KOPT-K1 (cell line): ENCODE data around the gene ERC2.

Source experiments
- H3K27ac ChIP-seq: fragments of 200-600 bp; sonication (generic); 2 replicates; pipeline ENCODE4 v1.5.1; 2016; ENCODE audit warnings: antibody characterized with exemption, mild to moderate bottlenecking, low read depth, low read length; ENCODE audit not compliant: poor library complexity, severe bottlenecking
- H3K36me3 ChIP-seq: fragments of 200-600 bp; sonication (generic); 2 replicates; pipeline ENCODE4 v1.5.1; 2017; ENCODE audit warnings: antibody characterized with exemption, mild to moderate bottlenecking, low read length, moderate library complexity; ENCODE audit not compliant: insufficient read depth
- H3K9me3 ChIP-seq: fragments of 200-600 bp; sonication (generic); 2 replicates; pipeline ENCODE4 v1.5.1; 2017; ENCODE audit warnings: antibody characterized with exemption, low read length, mild to moderate bottlenecking; ENCODE audit not compliant: insufficient read depth, poor library complexity, severe bottlenecking

The ERC2 gene

DNA sequence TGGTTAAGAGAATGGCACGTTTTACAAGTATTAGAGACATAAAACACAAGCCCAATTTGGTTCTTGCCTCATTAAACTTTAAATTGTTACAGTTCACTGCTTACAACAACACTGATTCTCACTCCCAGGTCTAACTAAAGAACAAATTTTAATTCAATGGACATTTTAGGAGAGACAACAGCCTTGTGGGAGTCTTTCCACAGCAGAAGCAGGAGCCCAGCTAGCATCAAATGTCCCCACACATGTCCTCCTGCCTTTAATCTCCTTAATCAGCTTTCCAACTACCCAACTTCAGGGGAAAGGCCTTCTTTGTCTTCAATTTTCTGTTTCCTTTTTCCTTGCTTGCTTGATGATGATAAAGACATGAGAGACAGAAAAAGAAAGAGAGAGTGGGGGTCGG, 693.4 kb downstream of the ERC2 start:
- Histone ChIP-seq H3K27ac (no peak overlapping the region), H3K9me3 (no peaks in the 10 kb centered on the region), H3K36me3 (no peaks in the 10 kb centered on the region)

DNA sequence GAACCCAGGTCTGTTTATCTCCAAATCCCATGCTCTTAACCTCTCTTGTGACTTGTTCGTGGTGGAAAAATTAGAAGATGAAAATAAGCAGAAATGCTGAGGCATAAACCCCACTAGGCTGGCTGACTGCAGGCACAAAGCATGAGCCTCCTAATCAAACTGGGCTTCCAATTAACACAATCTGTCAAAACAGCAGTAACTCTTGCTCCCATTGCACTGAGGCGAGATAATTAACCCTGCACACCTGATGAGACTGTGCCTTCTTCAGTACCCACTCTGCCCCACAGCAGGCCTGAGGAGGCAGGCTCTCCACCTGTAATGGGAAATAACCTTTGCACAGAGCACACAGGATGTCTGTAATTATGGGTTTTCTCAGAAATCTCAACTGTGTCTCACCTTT, 696.8 kb downstream of the ERC2 start:
- Histone ChIP-seq H3K36me3 (no peaks in the 10 kb centered on the region), H3K9me3 (no peaks in the 10 kb centered on the region), H3K27ac (no peak overlapping the region)

DNA sequence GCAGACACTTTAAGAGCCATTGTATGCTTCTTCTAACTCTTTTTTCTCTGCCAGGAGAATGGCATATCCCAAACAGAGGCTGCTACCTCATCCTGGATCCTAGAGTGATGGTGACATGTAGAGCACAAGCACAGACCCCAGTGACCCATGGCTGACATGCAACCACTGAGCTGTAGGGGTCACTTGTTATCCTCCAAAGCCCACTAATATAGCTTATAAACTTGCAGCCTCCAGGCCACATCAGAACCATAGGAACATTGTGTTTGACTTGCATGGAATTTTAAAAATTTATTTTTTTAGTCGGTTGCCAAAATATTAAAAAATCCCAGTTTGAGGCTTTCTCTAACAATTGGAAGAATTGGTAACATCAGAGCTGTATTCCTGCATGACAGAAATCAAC, 698.2 kb downstream of the ERC2 start:
- Histone ChIP-seq H3K9me3 (no peaks in the 10 kb centered on the region), H3K27ac (no peak overlapping the region), H3K36me3 (no peaks in the 10 kb centered on the region)

DNA sequence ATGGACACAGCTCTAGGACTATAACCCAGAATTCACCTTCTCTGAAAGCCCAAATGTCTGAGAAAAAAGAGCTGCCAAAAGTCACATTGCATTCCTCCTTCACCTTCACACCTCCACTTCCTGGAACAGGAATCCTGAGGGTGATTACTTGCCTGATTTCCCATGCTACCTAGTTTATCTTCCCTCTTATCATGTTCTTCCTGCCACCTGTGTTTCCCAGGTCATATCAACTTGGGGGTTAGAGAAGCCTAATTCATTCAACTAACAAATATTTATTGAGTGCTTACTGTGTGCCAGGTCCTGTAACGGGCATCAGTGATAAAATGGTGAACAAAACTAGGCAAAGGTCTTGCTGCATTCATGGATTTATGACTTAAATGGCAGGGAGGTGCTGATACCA, 701.5 kb downstream of the ERC2 start:
- no peaks in the 10 kb centered on the region for H3K36me3 ChIP-seq
- no peaks in the 10 kb centered on the region for H3K9me3 ChIP-seq
- H3K27ac ChIP-seq: no peak overlapping the region

DNA sequence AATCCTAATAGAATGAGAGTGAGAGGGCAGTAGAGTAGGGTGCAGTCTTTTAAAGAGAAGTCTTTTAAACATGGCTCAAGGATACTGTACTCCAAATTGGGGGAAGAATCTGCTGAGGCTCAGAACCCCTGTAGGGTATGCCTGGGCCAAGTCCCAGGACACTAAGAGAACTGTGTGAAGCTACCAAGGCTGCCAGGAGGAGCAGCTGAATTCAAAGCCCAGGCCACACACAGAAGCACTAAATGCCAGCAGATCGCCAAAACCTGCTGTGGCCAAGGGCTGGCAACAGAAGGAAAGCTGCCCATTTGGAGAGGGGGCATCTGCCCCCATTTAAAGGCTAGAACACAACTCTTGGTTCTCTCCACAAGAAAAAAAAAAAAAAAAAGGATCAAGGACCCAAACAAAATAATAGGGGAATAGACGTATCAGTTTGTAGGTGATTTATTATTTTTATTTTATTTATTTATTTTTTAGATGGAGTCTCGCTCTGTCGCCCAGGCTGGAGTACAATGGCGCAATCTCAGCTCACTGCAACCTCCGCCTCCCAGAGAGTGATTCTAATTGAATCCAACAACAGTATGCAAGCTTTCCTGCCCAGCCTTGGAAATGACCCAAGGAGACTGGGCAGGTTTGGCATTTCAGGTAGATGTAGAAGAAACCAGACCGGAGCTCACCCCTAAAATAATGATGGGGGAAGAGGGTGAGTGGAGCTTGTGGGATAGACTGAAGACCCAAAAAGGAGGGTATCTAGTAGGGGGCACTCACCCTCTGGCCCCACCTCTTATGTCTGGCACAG, 702.2 kb downstream of the ERC2 start:
- Histone ChIP-seq H3K27ac (no peak overlapping the region), H3K36me3 (no peaks in the 10 kb centered on the region), H3K9me3 (no peaks in the 10 kb centered on the region)

DNA sequence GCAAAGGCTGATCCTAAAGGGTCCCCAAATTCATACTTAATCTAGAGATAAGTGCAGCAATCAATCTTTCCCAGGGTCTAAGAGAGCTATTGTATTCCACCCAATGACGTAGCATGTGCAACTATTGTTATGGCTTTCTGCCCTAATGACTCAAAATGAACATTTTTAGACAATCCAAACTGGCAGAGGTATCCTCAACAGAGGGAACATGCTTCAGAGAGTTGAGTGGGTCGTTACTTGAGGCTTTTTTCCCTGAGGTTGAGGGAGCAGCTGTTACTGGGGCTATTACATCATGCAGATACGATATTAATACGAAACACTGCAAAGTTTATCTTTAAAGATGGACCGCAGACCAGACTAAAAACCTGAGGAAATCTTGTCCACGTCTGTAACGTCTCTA, 702.9 kb downstream of the ERC2 start:
- no peak overlapping the region for H3K27ac ChIP-seq
- no peaks in the 10 kb centered on the region for H3K36me3 ChIP-seq
- no peaks in the 10 kb centered on the region for H3K9me3 ChIP-seq

DNA sequence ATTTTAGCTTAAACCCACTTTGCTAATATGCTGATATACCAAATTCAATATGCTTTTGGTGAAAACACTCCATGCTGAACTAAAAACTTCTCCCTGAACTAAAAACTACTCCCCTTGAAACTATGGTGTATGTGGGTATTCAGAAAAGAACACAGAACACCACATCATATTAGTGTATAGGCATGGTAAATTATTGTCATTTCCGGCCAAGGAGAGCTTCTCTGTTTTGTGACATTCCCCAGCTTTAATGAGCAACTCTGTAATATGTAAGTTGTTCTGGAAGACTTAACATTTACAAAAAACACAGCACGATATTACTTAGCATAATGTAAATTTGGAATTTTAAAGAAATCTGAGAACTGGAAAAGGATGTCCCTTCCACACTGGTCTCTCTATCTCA, 711.3 kb downstream of the ERC2 start:
- Histone ChIP-seq H3K36me3 (no peaks in the 10 kb centered on the region), H3K9me3 (no peaks in the 10 kb centered on the region), H3K27ac (no peak overlapping the region)

DNA sequence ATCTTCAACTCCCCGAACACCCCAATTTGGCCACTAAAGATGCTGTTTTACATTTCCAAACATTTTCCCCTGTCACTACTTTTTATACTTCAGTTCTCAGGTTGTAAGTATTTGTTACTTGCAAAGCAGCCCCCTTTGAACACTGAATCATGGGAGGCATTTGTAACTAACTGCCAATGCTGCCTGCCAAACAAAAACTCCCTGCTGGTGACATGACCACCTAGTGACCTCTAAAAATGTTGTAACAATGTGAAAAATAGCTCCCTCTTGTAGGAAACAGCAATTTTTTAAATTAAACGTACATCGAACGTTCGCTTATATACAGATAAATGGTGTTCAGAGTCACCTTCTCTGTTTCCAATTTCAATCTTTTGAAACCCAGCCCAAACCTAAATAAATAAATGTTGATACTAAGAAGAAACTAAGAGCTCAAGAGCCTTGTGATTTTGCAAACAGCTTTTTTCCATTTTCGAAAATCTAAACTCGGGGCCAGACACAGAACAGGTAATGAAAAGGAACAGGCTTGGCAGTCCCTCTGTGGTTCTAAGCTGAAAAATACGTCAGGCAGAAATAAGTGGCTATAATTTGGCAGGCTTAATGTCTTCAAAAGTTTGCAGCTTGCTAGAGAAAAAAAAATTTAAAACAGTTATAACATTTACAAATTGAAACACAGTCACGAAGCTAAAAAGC, 712.6 kb downstream of the ERC2 start:
- Histone ChIP-seq H3K9me3 (no peaks in the 10 kb centered on the region), H3K27ac (no peak overlapping the region), H3K36me3 (no peaks in the 10 kb centered on the region)

DNA sequence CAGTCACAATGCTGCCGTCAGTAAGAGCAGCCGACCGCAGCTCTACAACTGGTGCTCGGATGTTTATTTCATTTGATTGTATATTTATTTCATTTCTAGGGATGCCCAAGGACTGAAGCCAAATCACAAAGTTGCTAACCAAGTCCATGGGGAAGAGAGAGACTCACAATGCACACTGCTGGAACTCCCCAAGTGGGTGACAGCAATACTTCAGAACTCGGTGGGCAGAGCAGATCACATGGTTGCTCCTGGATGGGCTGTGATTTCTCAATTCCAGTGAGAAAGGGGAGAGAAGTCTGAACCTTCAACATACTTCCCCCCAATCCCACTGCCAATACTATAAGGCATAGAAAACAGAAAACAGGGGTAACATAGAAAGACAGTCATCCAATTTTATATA, 715.4 kb downstream of the ERC2 start:
- no peak overlapping the region for H3K27ac ChIP-seq

DNA sequence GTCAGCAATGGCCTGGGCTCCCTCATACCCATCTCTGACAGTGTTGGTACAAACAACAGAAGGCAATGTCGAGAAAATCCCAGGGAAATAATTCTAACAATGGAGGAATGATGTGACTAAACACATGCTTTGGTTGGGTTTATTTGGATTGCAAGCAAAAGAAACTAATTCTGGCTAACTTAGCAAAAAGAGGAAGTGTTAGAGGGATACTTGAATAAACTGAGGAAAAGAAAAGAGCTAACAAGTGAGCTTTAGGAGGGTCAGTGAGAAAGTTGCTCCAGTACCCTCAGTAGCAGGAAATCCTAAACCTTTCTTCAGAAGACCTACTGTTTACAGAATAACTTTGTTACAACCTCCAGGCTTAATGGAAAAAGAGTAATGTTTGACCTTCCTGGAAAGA, 716.5 kb downstream of the ERC2 start:
- Histone ChIP-seq H3K36me3 (no peaks in the 10 kb centered on the region), H3K27ac (no peak overlapping the region), H3K9me3 (no peaks in the 10 kb centered on the region)

More for the DNA sequence above, 715.4 kb downstream of the ERC2 start:
- H3K9me3 ChIP-seq: no peaks in the 10 kb centered on the region
- no peaks in the 10 kb centered on the region for H3K36me3 ChIP-seq

DNA sequence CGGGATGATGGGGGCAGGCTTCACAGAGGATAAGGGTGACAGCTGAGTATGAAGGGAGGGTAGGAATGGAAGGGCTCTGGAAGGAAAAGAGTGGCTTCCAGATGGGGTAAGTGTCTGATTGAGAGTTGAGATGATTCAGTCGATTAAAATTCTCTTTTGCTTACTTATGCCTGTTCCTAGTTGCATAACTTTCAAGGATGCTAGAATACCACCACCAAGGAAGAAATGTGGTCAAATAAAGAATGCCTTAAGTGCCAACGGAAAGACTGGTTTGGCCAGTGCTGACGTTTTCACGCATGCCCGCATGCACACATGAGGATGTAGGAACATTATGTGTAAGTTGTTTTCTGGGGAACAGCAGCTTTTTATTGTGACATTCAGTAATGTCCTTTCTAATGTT, 717.7 kb downstream of the ERC2 start:
- Histone ChIP-seq H3K27ac (no peak overlapping the region), H3K36me3 (no peaks in the 10 kb centered on the region), H3K9me3 (no peaks in the 10 kb centered on the region)

DNA sequence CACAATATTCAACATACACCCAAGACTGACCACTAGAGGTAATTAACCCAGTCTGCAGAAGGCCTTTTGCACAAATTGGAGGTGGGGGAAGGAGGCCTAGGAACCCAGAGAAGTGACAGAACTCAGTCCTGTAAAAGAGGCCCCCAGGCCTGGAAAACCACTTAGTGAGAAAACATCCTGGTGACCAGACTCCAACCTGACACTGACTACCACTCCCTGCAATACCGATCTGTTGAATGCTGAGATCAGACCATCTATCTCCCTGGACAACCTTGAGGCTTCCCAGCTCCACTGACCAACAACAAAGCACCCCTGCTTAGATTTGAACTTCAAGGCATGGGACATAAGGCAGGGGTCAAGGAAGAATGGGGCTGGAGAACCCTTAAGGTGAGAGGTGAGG, 719.2 kb downstream of the ERC2 start:
- no peak overlapping the region for H3K27ac ChIP-seq
- no peaks in the 10 kb centered on the region for H3K36me3 ChIP-seq
- H3K9me3 ChIP-seq: no peaks in the 10 kb centered on the region

DNA sequence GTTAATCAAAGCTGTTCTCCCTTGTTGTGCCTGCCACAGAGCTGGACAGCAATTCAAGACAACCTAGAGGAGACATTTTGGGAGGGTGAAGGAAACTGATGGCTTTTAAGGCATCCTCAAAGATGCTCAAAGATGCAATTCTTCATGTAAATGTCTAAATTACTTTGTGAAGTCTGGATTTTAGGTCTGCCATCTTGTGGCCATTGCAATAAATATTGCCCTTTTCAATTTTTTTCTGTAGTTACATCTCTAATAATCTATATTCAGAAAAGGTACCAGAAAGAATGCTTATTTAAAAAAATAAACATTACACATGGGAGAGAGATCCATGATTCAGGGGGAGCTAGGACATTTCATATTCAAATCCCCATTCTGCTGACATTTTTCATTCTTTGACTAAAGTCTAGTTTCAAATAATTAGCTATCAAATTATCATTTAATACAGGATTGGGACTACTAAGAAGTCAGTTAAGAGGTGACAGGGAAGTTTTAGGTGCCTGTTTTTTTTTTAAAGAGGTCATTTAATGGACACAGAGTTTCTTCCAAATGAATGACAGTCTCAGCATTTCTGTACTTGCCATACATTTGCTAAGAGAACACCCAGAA, 721.4 kb downstream of the ERC2 start:
- H3K36me3 ChIP-seq: no peaks in the 10 kb centered on the region
- H3K9me3 ChIP-seq: no peaks in the 10 kb centered on the region
- H3K27ac ChIP-seq: no peak overlapping the region

DNA sequence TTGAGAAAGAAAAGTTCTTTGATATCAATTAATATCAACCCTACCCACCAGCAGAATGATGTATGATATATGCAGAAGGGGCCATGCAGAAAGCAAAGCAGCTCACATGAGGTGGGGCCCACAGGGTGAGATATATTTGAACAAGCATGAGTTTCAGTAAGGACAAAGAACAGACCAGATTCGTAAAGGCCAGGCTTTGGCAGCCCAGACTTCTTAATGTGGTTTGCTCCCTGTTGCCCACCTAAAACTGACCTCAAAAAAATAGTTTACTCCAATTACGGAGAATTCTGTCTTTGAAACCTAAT, 725.5 kb downstream of the ERC2 start:
- no peaks in the 10 kb centered on the region for H3K9me3 ChIP-seq
- H3K27ac ChIP-seq: no peak overlapping the region
- H3K36me3 ChIP-seq: no peaks in the 10 kb centered on the region

DNA sequence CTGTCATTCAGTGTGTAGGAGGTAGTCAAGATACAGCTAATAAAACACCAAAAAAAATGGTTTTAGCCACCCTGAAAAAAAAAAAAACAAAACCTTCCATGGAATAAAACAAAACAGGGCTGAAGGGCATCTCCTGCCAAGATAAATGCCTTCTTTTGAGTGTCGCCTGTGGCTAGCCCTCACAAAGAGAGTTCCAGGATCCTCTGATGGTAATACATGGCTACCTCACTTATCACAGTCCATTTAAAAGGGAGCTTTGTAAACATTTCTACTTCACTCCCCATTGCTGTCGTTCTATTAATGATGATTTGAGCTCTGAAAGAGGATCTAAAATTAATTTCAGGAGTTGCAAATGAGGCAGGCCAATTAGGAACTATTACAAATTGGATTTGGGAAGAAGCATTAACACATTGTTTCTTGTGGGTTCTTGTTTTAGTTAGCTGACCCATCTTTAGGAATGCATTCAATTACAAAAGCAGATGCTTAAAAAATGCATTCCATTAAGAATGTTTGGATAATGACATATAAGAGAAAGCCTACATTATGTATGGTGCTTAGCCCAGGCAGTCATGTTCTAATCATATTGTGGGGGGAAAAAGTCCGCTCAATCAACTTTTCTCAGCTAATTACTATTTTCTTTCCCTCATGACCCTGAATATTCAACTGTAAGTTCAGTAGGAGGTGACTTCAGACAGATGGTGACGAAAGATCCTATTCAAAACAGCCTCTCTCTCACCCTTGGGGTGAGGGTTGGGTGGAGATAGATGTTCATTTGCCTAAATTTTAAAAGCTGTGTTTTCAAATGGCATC, 726.0 kb downstream of the ERC2 start:
- no peaks in the 10 kb centered on the region for H3K9me3 ChIP-seq
- H3K36me3 ChIP-seq: no peaks in the 10 kb centered on the region
- no peak overlapping the region for H3K27ac ChIP-seq
